ENCODE results near the gene DNAJC4. TPM values are rescaled to one million over a fixed set of nuclear protein-coding genes. Genes with fewer than 3 reads are reported as not detected.

Gene DNAJC4
- total and polyA plus RNA-seq, 2 of the 8 experiments (the other 6 are each of a cell fraction or from before 2014, with no cell fraction given): 14.6 to 31.0 TPM

Other genes starting within 250 kb of the DNAJC4 start
- gene OTUB1, start 244.1 kb upstream of the DNAJC4 start, total RNA-seq (2021; fragmentation: NEBNext Ultra II Directional; extraction: Animal tissue kit (Norgen Biotek cat#: 25700)): 110 and 112 TPM in 2 replicates
- 274 and 348 TPM in 2 replicates for gene OTUB1, start 244.1 kb upstream of the DNAJC4 start, polyA plus RNA-seq (2011; rRNA removed)
- 0.28 and 0.42 TPM in 2 replicates for gene FLRT1, start 194.6 kb upstream of the DNAJC4 start, total RNA-seq (2021; fragmentation: NEBNext Ultra II Directional; extraction: Animal tissue kit (Norgen Biotek cat#: 25700))
- gene FLRT1, start 194.6 kb upstream of the DNAJC4 start, polyA plus RNA-seq (2011; rRNA removed): 0.14 and 0.20 TPM in 2 replicates
- gene MACROD1, start 64.4 kb upstream of the DNAJC4 start, total RNA-seq (2021; fragmentation: NEBNext Ultra II Directional; extraction: Animal tissue kit (Norgen Biotek cat#: 25700)): 19.5 and 19.6 TPM in 2 replicates
- gene MACROD1, start 64.4 kb upstream of the DNAJC4 start, polyA plus RNA-seq (2011; rRNA removed): 34.1 and 107 TPM in 2 replicates
- 316 and 329 TPM in 2 replicates for gene STIP1, start 44.4 kb upstream of the DNAJC4 start, total RNA-seq (2021; fragmentation: NEBNext Ultra II Directional; extraction: Animal tissue kit (Norgen Biotek cat#: 25700))
- gene STIP1, start 44.4 kb upstream of the DNAJC4 start, polyA plus RNA-seq (2011; rRNA removed): 140 and 151 TPM in 2 replicates
- 1.4 and 2.7 TPM in 2 replicates for gene FERMT3, start 23.8 kb upstream of the DNAJC4 start, total RNA-seq (2021; fragmentation: NEBNext Ultra II Directional; extraction: Animal tissue kit (Norgen Biotek cat#: 25700))
- 3.7 and 5.9 TPM in 2 replicates for gene FERMT3, start 23.8 kb upstream of the DNAJC4 start, polyA plus RNA-seq (2011; rRNA removed)
- gene TRPT1, start 4.4 kb upstream of the DNAJC4 start, total RNA-seq (2021; fragmentation: NEBNext Ultra II Directional; extraction: Animal tissue kit (Norgen Biotek cat#: 25700)): 34.5 and 39.7 TPM in 2 replicates
- 74.6 and 102 TPM in 2 replicates for gene TRPT1, start 4.4 kb upstream of the DNAJC4 start, polyA plus RNA-seq (2011; rRNA removed)
- 43.4 and 51.5 TPM in 2 replicates for gene NUDT22, start 4.3 kb upstream of the DNAJC4 start, total RNA-seq (2021; fragmentation: NEBNext Ultra II Directional; extraction: Animal tissue kit (Norgen Biotek cat#: 25700))
- gene NUDT22, start 4.3 kb upstream of the DNAJC4 start, polyA plus RNA-seq (2011; rRNA removed): 69.0 and 97.1 TPM in 2 replicates
- 46.1 and 49.6 TPM in 2 replicates for gene VEGFB, start 4.0 kb downstream of the DNAJC4 start, total RNA-seq (2021; fragmentation: NEBNext Ultra II Directional; extraction: Animal tissue kit (Norgen Biotek cat#: 25700))
- 9.3 and 11.4 TPM in 2 replicates for gene VEGFB, start 4.0 kb downstream of the DNAJC4 start, polyA plus RNA-seq (2011; rRNA removed)
- gene FKBP2, start 10.5 kb downstream of the DNAJC4 start, total RNA-seq (2021; fragmentation: NEBNext Ultra II Directional; extraction: Animal tissue kit (Norgen Biotek cat#: 25700)): 41.7 and 43.2 TPM in 2 replicates
- gene FKBP2, start 10.5 kb downstream of the DNAJC4 start, polyA plus RNA-seq (2011; rRNA removed): 52.5 and 67.3 TPM in 2 replicates
- gene PPP1R14B, start 16.4 kb downstream of the DNAJC4 start, total RNA-seq (2021; fragmentation: NEBNext Ultra II Directional; extraction: Animal tissue kit (Norgen Biotek cat#: 25700)): 418 and 419 TPM in 2 replicates
- 265 and 351 TPM in 2 replicates for gene PPP1R14B, start 16.4 kb downstream of the DNAJC4 start, polyA plus RNA-seq (2011; rRNA removed)
- gene PLCB3, start 21.0 kb downstream of the DNAJC4 start, total RNA-seq (2021; fragmentation: NEBNext Ultra II Directional; extraction: Animal tissue kit (Norgen Biotek cat#: 25700)): 104 TPM in 2 replicates
- 47.2 and 70.6 TPM in 2 replicates for gene PLCB3, start 21.0 kb downstream of the DNAJC4 start, polyA plus RNA-seq (2011; rRNA removed)
- 23.1 and 25.3 TPM in 2 replicates for gene BAD, start 54.1 kb downstream of the DNAJC4 start, total RNA-seq (2021; fragmentation: NEBNext Ultra II Directional; extraction: Animal tissue kit (Norgen Biotek cat#: 25700))
- gene BAD, start 54.1 kb downstream of the DNAJC4 start, polyA plus RNA-seq (2011; rRNA removed): 33.7 and 38.4 TPM in 2 replicates
- gene GPR137, start 55.3 kb downstream of the DNAJC4 start, total RNA-seq (2021; fragmentation: NEBNext Ultra II Directional; extraction: Animal tissue kit (Norgen Biotek cat#: 25700)): 36.8 and 37.8 TPM in 2 replicates
- 36.2 and 55.5 TPM in 2 replicates for gene GPR137, start 55.3 kb downstream of the DNAJC4 start, polyA plus RNA-seq (2011; rRNA removed)
- 0.19 TPM in 1 of 2 replicates, not detected in the other for gene KCNK4, start 60.8 kb downstream of the DNAJC4 start, total RNA-seq (2021; fragmentation: NEBNext Ultra II Directional; extraction: Animal tissue kit (Norgen Biotek cat#: 25700))
- gene KCNK4, start 60.8 kb downstream of the DNAJC4 start, polyA plus RNA-seq (2011; rRNA removed): not detected in 2 replicates
- not detected in 2 replicates for gene CATSPERZ, start 69.8 kb downstream of the DNAJC4 start, total RNA-seq (2021; fragmentation: NEBNext Ultra II Directional; extraction: Animal tissue kit (Norgen Biotek cat#: 25700))
- 0.77 and 1.1 TPM in 2 replicates for gene CATSPERZ, start 69.8 kb downstream of the DNAJC4 start, polyA plus RNA-seq (2011; rRNA removed)
- 36.1 and 37.0 TPM in 2 replicates for gene ESRRA, start 75.0 kb downstream of the DNAJC4 start, total RNA-seq (2021; fragmentation: NEBNext Ultra II Directional; extraction: Animal tissue kit (Norgen Biotek cat#: 25700))
- 18.2 and 20.9 TPM in 2 replicates for gene ESRRA, start 75.0 kb downstream of the DNAJC4 start, polyA plus RNA-seq (2011; rRNA removed)
- 300 and 326 TPM in 2 replicates for gene TRMT112, start 87.0 kb downstream of the DNAJC4 start, total RNA-seq (2021; fragmentation: NEBNext Ultra II Directional; extraction: Animal tissue kit (Norgen Biotek cat#: 25700))
- gene TRMT112, start 87.0 kb downstream of the DNAJC4 start, polyA plus RNA-seq (2011; rRNA removed): 650 and 707 TPM in 2 replicates
- gene PRDX5, start 87.6 kb downstream of the DNAJC4 start, total RNA-seq (2021; fragmentation: NEBNext Ultra II Directional; extraction: Animal tissue kit (Norgen Biotek cat#: 25700)): 201 and 225 TPM in 2 replicates
- gene PRDX5, start 87.6 kb downstream of the DNAJC4 start, polyA plus RNA-seq (2011; rRNA removed): 582 and 631 TPM in 2 replicates
- gene CCDC88B, start 109.7 kb downstream of the DNAJC4 start, total RNA-seq (2021; fragmentation: NEBNext Ultra II Directional; extraction: Animal tissue kit (Norgen Biotek cat#: 25700)): 11.2 and 12.5 TPM in 2 replicates
- gene CCDC88B, start 109.7 kb downstream of the DNAJC4 start, polyA plus RNA-seq (2011; rRNA removed): 5.9 and 7.9 TPM in 2 replicates
- gene RPS6KA4, start 128.6 kb downstream of the DNAJC4 start, total RNA-seq (2021; fragmentation: NEBNext Ultra II Directional; extraction: Animal tissue kit (Norgen Biotek cat#: 25700)): 12.6 and 13.2 TPM in 2 replicates
- gene RPS6KA4, start 128.6 kb downstream of the DNAJC4 start, polyA plus RNA-seq (2011; rRNA removed): 8.2 and 12.1 TPM in 2 replicates

All from H1 (cell line).